Calu3 (cell line): ENCODE measurements around the gene FYN. TPM values are rescaled to one million over a fixed set of nuclear protein-coding genes. Genes with fewer than 3 reads are reported as not detected.

ENCODE experiments used
- BruUV-seq: library from RNA; stranded (reverse); fragments of 400-500 nt; replicated peaks from 2 replicates; lab custom pipeline; 2021; lab: Mats Ljungman, UMichigan
- CTCF ChIA-PET: fragments of 300-600 bp; sonication (Branson Sonifier 250); formaldehyde crosslinking; loops from one replicate; lab custom pipeline; 2022; ENCODE audit warnings: antibody characterized with exemption; lab: Charles Lee
- DNase-seq: peaks from one replicate; pipeline ENCODE4 v3.0.0; 2022
- H3K27ac Mint-ChIP-seq: one replicate; pipeline ENCODE4 v1.8.0; 2022; ENCODE audit warnings: mixed read lengths; ENCODE audit not compliant: unreplicated experiment
- H3K27me3 Mint-ChIP-seq: one replicate; pipeline ENCODE4 v1.8.0; 2022; ENCODE audit warnings: mixed read lengths; ENCODE audit not compliant: unreplicated experiment
- H3K36me3 Mint-ChIP-seq: one replicate; pipeline ENCODE4 v1.8.0; 2022; ENCODE audit warnings: mild to moderate bottlenecking, moderate library complexity, mixed read lengths; ENCODE audit not compliant: insufficient read depth, unreplicated experiment
- H3K4me1 Mint-ChIP-seq: one replicate; pipeline ENCODE4 v1.8.0; 2022; ENCODE audit warnings: mild to moderate bottlenecking, low read depth, mixed read lengths; ENCODE audit not compliant: unreplicated experiment
- H3K4me3 Mint-ChIP-seq: one replicate; pipeline ENCODE4 v1.8.0; 2022; ENCODE audit warnings: mild to moderate bottlenecking, low read depth, moderate library complexity, mixed read lengths; ENCODE audit not compliant: unreplicated experiment
- H3K9me3 Mint-ChIP-seq: one replicate; pipeline ENCODE4 v1.8.0; 2022; ENCODE audit warnings: low read depth, mixed read lengths; ENCODE audit not compliant: unreplicated experiment
- CTCF ChIP-seq: fragments of 200-600 bp; IDR thresholded peaks from one replicate; pipeline ENCODE4 v1.8.0; 2022; ENCODE audit warnings: antibody characterized with exemption; ENCODE audit not compliant: unreplicated experiment
- intact Hi-C: fragments of 100-400 bp; cut with micrococcal nuclease; formaldehyde crosslinking; loops from one replicate; pipeline ENCODE4 v1.10.0; 2022; ENCODE audit not compliant: unreplicated experiment
- total RNA-seq: library from RNA; stranded (reverse); gene quantifications from 2 replicates; pipeline ENCODE4 v1.2.3, GENCODE V29; 2022

FYN gene
- total RNA-seq, 1 experiment from 2014 or later: 61.0 TPM

- no peaks in the 10 kb centered on the region for H3K27me3 Mint-ChIP-seq
- peaks cover 54% of the 10 kb centered on the region for H3K4me1 Mint-ChIP-seq
- H3K9me3 Mint-ChIP-seq: no peaks in the 10 kb centered on the region
- H3K36me3 Mint-ChIP-seq: no peaks in the 10 kb centered on the region
- no peak overlapping the region for H3K4me3 Mint-ChIP-seq
- TF ChIP-seq CTCF: no peak
- no peak for DNase-seq
- CTCF ChIA-PET: interaction anchor here (0.6 kb wide), 1 partner anchor 45 kb away, joined by 3 read pairs; no protein-coding TSS in a partner anchor
- no TSS peak for BruUV-seq
- intact Hi-C loops: no loop called here
- H3K27ac Mint-ChIP-seq: no peak overlapping the region
Measured at GRCh38 chr6:111771629-111772028, 101.6 kb downstream of the FYN start.

GRCh38 chr6:111771094-111771432 lies 102.2 kb downstream of the FYN start:
- no peak for DNase-seq
- Mint-ChIP-seq H3K9me3 (no peaks in the 10 kb centered on the region), H3K36me3 (no peaks in the 10 kb centered on the region), H3K4me3 (no peak overlapping the region), H3K27ac (no peak overlapping the region), H3K27me3 (no peaks in the 10 kb centered on the region), H3K4me1 (peaks cover 56% of the 10 kb centered on the region)
- CTCF ChIA-PET: no interaction called here
- TF ChIP-seq CTCF: no peak
- BruUV-seq: no TSS peak
- intact Hi-C loops: no loop called here

- CTCF ChIA-PET: no interaction called here
- no peaks in the 10 kb centered on the region for H3K36me3 Mint-ChIP-seq
- peaks cover 62% of the 10 kb centered on the region for H3K4me1 Mint-ChIP-seq
- H3K27ac Mint-ChIP-seq: no peak overlapping the region
- no peak overlapping the region for H3K4me3 Mint-ChIP-seq
- BruUV-seq: no TSS peak
- no peak for TF ChIP-seq CTCF
- no peak for DNase-seq
- no peaks in the 10 kb centered on the region for H3K9me3 Mint-ChIP-seq
- intact Hi-C loops: no loop called here
- no peaks in the 10 kb centered on the region for H3K27me3 Mint-ChIP-seq
Measured at GRCh38 chr6:111770263-111771093, 102.8 kb downstream of the FYN start.

GRCh38 chr6:111769365-111770152 lies 103.7 kb downstream of the FYN start:
- peak; percentile 13 for DNase-seq
- H3K36me3 Mint-ChIP-seq: no peaks in the 10 kb centered on the region
- no peak for TF ChIP-seq CTCF
- H3K27me3 Mint-ChIP-seq: no peaks in the 10 kb centered on the region
- H3K9me3 Mint-ChIP-seq: no peaks in the 10 kb centered on the region
- CTCF ChIA-PET: no interaction called here
- peak overlapping the region; percentile 40 for H3K27ac Mint-ChIP-seq
- peaks cover 62% of the 10 kb centered on the region for H3K4me1 Mint-ChIP-seq
- BruUV-seq: no TSS peak
- H3K4me3 Mint-ChIP-seq: peak overlapping the region; percentile 5
- intact Hi-C loops: loop anchor here (5.0 kb wide), 1 partner anchor 103 kb away; the partner anchor contains the start of gene FYN
